ENCODE results near the gene TMCC1.
"Not testable (repeated sequence)": the region's sequence is repeated elsewhere in the genome, so short reads cannot be mapped to it uniquely, and the experiment has no call there.

The TMCC1 gene

GRCh38 chr3:129613367-129613740 is 280.2 kb downstream of the TMCC1 start:
- ChIA-PET POLR2A (interaction anchor here (1.3 kb wide), 1 partner anchor 12 kb away, joined by 3 read pairs; no protein-coding TSS in a partner anchor), CTCF (no interaction called here)
- DNase-seq (ENCODE audit: extremely low spot score): no peak
- TF ChIP-seq TARDBP (IDR thresholded peaks at IDR 0.05): no peak
- TF ChIP-seq FOXK2 (IDR thresholded peaks at IDR 0.05): no peak
- TF ChIP-seq NFRKB (IDR thresholded peaks at IDR 0.05): no peak
- no peak for TF ChIP-seq PKNOX1 (IDR thresholded peaks at IDR 0.05)
- TF ChIP-seq ARNT (IDR thresholded peaks at IDR 0.05): no peak
- TF ChIP-seq BHLHE40 (IDR thresholded peaks at IDR 0.05; ENCODE audit: borderline replicate concordance): no peak
- no peak for TF ChIP-seq ELF4 (IDR thresholded peaks at IDR 0.05)
- no peak for TF ChIP-seq CTBP1 (IDR thresholded peaks at IDR 0.05; ENCODE audit: borderline replicate concordance)
- TF ChIP-seq ZNF384 (IDR thresholded peaks at IDR 0.05): no peak
- TF ChIP-seq HDGF (IDR thresholded peaks at IDR 0.05; ENCODE audit: borderline replicate concordance): no peak
- no peak for TF ChIP-seq LEF1 (IDR thresholded peaks at IDR 0.05; ENCODE audit: borderline replicate concordance)
- no peak for TF ChIP-seq SUZ12 (IDR thresholded peaks at IDR 0.05)
- TF ChIP-seq FOXA1 (IDR thresholded peaks at IDR 0.05): no peak
- no peak for TF ChIP-seq L3MBTL2 (conservative IDR thresholded peaks at IDR 0.05)
- no peak for TF ChIP-seq SP1 (IDR thresholded peaks at IDR 0.05)
- no peak for TF ChIP-seq FOXM1 (IDR thresholded peaks at IDR 0.05; ENCODE audit: borderline replicate concordance)

GRCh38 chr3:129612534-129613366 is 280.8 kb downstream of the TMCC1 start:
- CTCF ChIA-PET: no interaction called here
- no peak for DNase-seq (ENCODE audit: extremely low spot score)
- POLR2A ChIA-PET: interaction anchor here (1.3 kb wide), 1 partner anchor 13 kb away, joined by 3 read pairs; no protein-coding TSS in a partner anchor
- TF ChIP-seq ARNT (IDR thresholded peaks at IDR 0.05) (no peak), L3MBTL2 (conservative IDR thresholded peaks at IDR 0.05) (no peak), ELF4 (IDR thresholded peaks at IDR 0.05) (no peak), CTBP1 (IDR thresholded peaks at IDR 0.05; ENCODE audit: borderline replicate concordance) (no peak), LEF1 (IDR thresholded peaks at IDR 0.05; ENCODE audit: borderline replicate concordance) (no peak), HDGF (IDR thresholded peaks at IDR 0.05; ENCODE audit: borderline replicate concordance) (no peak), FOXA1 (IDR thresholded peaks at IDR 0.05) (no peak), BHLHE40 (IDR thresholded peaks at IDR 0.05; ENCODE audit: borderline replicate concordance) (no peak)

DNA sequence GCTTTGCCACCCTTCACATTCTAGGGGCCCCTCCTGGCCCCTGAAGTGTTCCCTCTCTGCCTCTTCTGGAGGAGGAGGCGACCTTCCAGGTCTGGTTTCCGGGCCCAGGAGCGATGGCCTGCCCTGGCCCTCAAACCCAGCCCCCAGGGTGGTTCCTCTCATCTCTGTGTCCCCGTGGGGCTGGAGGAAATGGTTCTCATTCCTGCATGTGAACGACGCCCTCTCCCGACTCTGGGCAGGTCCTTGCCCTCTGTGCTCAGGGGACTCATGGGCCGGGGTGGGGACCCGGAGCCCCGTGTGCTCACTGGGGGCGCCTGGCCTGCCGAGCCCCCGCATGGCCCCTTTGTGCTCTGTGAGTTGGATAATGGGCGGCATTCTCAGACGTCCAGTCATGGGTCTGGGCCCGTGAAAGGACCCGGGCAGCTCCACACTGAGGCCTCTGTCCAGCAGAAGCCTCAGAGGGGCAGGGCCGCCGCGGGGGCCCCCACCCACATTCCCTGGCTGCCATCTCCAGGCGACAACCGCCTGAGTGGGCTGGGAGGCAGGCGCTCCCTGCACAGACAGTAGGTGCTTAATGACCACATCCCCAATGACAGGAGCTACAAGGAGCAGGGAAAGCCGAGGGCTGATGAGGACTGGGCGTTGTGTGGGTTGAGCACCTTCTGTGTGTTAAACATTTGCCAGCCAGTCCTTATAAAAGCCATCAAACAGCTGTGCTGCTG is 281.5 kb downstream of the TMCC1 start:
- POLR2A ChIA-PET: no interaction called here
- no peak for DNase-seq (ENCODE audit: extremely low spot score)
- CTCF ChIA-PET: no interaction called here
- TF ChIP-seq ARNT (IDR thresholded peaks at IDR 0.05) (no peak), LEF1 (IDR thresholded peaks at IDR 0.05; ENCODE audit: borderline replicate concordance) (no peak), BHLHE40 (IDR thresholded peaks at IDR 0.05; ENCODE audit: borderline replicate concordance) (no peak), PKNOX1 (IDR thresholded peaks at IDR 0.05) (no peak), FOXA1 (IDR thresholded peaks at IDR 0.05) (no peak), L3MBTL2 (conservative IDR thresholded peaks at IDR 0.05) (no peak), ZNF384 (IDR thresholded peaks at IDR 0.05) (no peak), ELF4 (IDR thresholded peaks at IDR 0.05) (no peak), SP1 (IDR thresholded peaks at IDR 0.05) (no peak), FOXM1 (IDR thresholded peaks at IDR 0.05; ENCODE audit: borderline replicate concordance) (no peak), CTBP1 (IDR thresholded peaks at IDR 0.05; ENCODE audit: borderline replicate concordance) (no peak), FOXK2 (IDR thresholded peaks at IDR 0.05) (no peak), TARDBP (IDR thresholded peaks at IDR 0.05) (no peak), SUZ12 (IDR thresholded peaks at IDR 0.05) (no peak), HDGF (IDR thresholded peaks at IDR 0.05; ENCODE audit: borderline replicate concordance) (no peak), NFRKB (IDR thresholded peaks at IDR 0.05) (no peak)

DNA sequence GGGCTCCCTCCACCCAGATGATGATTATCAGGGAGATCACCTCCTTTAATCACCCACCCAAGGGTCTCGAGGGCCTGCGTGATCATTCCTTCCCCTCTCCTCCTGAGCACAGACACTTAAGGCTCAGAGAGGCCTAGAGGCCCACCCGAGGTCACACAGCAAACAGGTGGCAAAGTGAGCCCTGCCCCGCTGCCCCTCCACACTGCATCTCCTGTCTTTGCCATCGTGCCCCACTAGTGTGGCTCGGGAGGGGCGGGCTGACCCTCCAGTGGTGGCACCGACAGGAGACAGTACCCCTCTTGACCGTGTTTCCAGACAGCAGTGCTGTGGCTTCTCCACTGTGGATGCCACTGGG is 282.1 kb downstream of the TMCC1 start:
- ChIA-PET CTCF (no interaction called here), POLR2A (no interaction called here)

DNA sequence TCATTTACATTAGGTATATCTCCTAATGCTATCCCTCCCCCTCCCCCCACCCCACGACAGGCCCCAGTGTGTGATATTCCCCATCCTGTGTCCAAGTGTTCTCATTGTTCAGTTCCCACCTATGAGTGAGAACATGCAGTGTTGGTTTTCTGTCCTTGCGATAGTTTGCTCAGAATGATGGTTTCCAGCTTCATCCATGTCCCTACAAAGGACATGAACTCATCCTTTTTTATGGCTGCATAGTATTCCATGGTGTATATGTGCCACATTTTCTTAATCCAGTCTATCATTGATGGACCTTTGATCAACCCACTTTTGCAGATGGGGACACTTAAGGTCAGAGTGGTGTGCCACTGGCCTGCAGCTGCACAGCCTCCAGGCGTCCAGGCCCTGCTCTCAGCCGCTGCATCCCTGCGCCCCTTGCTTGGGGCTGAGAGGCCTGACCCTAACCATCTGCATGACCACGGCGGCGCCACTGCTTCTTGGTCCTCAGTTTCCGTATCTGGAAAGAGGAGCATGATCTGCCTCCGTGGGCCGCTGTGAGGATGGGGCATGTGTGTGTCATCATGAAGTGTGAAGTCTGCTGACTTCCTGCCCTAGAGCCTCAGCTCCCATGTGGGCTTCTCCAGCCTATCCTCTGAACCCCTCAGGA is 282.6 kb downstream of the TMCC1 start:
- POLR2A ChIA-PET; DNase-seq (ENCODE audit: extremely low spot score): not testable (repeated sequence)
- CTCF ChIA-PET: interaction anchor here (1.3 kb wide), 1 partner anchor 121 kb away, joined by 3 read pairs; no protein-coding TSS in a partner anchor

More for the DNA sequence above, 282.1 kb downstream of the TMCC1 start:
- no peak for TF ChIP-seq SP1 (IDR thresholded peaks at IDR 0.05)
- TF ChIP-seq BHLHE40 (IDR thresholded peaks at IDR 0.05; ENCODE audit: borderline replicate concordance): no peak
- no peak for TF ChIP-seq L3MBTL2 (conservative IDR thresholded peaks at IDR 0.05)
- DNase-seq (ENCODE audit: extremely low spot score): no peak

DNA sequence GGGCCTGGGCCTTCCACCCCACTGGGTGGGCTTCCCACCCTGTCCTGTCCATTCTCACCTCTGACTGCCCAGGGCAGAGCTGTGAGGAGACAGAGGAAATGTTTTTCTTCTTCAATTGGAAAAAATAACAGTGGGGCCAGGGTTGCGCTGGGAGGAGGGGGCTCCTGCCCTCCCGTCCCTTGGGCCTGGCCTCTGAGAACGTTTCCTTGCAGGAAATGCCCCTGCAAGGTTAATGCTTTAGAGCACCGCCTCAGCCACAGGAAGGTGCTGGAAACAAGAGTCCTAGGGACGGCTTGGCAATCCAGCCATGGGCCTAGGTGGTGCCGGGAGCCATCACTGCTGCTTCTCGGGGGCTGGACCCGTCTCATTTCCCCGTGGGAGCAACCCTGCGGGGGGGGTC is 283.2 kb downstream of the TMCC1 start:
- TF ChIP-seq ZNF384 (IDR thresholded peaks at IDR 0.05) (no peak), FOXM1 (IDR thresholded peaks at IDR 0.05; ENCODE audit: borderline replicate concordance) (no peak), ARNT (IDR thresholded peaks at IDR 0.05) (no peak), ELF4 (IDR thresholded peaks at IDR 0.05) (no peak), FOXK2 (IDR thresholded peaks at IDR 0.05) (no peak), SP1 (IDR thresholded peaks at IDR 0.05) (no peak)
- POLR2A ChIA-PET: no interaction called here
- DNase-seq (ENCODE audit: extremely low spot score): no peak
- CTCF ChIA-PET: interaction anchor here (1.3 kb wide), 1 partner anchor 120 kb away, joined by 3 read pairs; no protein-coding TSS in a partner anchor
